GM21619 (cell line): ENCODE results near the gene ARMC5.
A peak's percentile ranks its signal among the peaks of the same experiment; 100 is the strongest.
"Not testable (repeated sequence)": the region's sequence is repeated elsewhere in the genome, so short reads cannot be mapped to it uniquely, and the experiment has no call there.

ENCODE experiments used
- ATAC-seq: cut with Tn5 transposase; IDR thresholded peaks from one replicate; pipeline ENCODE4 v1.9.1; 2021; ENCODE audit not compliant: unreplicated experiment

Gene ARMC5, protein sequence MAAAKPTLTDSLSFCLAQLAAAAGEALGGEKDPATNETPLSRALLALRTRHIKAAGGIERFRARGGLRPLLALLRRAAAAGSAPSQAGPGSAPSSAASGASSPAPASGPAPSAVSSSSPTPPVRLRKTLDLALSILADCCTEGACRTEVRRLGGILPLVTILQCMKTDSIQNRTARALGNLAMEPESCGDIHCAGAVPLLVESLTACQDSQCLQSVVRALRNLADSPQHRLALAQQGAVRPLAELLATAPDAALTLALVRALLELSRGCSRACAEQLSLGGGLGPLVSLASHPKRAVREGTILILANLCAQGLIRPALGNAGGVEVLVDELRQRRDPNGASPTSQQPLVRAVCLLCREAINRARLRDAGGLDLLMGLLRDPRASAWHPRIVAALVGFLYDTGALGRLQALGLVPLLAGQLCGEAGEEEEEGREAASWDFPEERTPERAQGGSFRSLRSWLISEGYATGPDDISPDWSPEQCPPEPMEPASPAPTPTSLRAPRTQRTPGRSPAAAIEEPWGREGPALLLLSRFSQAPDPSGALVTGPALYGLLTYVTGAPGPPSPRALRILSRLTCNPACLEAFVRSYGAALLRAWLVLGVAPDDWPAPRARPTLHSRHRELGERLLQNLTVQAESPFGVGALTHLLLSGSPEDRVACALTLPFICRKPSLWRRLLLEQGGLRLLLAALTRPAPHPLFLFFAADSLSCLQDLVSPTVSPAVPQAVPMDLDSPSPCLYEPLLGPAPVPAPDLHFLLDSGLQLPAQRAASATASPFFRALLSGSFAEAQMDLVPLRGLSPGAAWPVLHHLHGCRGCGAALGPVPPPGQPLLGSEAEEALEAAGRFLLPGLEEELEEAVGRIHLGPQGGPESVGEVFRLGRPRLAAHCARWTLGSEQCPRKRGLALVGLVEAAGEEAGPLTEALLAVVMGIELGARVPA

DNA sequence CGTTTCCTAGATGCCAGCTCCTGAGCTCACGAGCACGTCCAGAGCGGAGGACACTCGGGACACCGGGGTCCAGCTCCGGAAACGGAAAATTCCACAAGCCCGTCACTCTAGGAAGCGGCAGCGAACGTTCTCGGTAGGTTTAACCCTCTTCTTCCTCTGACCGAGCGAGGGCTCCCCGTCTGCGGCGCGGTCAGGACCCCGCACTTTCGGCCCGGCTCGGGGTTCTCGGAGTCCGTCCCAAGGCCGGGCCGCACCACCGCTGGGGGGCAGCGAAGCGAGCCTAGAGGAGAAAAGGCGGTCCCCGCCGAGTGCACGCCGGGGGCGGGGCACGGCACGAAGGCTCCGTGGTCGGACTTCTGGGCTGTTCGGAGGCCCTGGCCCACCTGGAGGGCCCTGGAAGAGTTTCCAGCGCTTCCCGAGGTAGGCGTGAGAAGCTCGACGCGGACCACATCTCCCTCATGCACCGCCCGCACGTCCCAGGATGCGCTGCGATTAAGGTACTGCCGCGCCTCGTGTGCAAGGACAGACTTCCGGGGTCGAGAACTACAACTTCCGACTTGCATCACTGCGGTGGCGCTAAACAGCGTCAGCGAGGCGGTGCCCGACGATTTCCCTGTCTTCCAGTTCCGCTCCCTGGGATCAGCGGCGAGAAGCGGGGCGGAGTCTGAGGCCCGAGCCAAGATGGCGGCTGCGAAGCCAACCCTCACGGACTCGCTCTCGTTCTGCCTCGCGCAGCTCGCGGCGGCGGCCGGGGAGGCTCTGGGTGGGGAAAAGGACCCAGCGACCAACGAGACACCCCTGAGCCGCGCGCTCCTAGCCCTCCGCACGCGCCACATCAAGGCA is at the start of gene ARMC5:
TSS of gene ARMC5 (plus strand) at position 658 of the 843 bp plus-strand sequence. CDS start at position 682, 24 bp downstream.
- peak; percentile 65 for ATAC-seq

DNA sequence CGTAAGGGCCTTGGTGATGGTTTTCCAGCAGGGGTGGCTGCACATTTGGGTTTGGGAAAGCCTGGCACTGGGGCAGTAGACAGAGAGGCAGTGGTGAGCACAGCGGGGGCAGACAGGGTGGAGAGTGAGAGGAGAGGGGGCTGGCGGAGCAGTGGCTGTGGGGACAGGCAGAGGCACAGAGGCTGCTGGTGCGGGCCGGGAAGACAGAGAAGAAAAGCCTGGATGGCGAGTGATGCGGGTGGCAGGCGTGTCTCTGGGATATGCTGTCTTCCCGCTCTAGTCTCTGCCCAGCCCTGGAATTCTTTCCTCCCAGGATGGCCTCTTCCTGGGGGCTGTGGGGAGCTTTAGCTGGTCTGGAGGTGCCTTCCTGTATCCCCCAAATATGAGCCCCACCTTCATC is 49.2 kb upstream of the ARMC5 start:
- ATAC-seq, result no peak

DNA sequence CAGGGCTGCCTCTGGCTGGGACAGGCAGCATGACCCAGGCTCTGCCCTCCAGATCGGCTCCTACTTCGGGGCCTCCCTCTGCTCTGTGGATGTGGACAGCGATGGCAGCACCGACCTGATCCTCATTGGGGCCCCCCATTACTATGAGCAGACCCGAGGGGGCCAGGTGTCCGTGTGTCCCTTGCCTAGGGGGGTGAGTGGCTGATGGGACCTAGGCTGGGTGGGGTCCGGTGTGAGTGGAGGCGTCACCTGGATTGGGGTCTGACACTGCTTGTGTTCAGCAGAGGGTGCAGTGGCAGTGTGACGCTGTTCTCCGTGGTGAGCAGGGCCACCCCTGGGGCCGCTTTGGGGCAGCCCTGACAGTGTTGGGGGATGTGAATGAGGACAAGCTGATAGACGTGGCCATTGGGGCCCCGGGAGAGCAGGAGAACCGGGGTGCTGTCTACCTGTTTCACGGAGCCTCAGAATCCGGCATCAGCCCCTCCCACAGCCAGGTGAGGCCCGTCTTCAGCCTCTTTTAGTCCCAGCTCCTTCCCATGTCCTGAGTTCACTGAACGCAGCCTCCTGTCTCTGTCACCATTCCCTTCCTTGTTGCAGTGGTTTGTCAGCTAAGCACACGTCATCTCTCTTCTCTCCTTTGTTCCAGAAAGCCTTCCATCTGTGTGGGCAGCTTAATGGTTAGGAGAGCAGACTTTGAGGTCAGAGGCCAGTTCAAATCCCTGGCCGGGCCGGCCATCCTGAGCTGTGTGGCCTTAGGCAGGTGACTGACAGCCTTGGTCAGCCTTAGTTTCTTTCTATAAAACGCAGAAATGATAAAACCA is 48.1 kb upstream of the ARMC5 start:
- no peak for ATAC-seq

DNA sequence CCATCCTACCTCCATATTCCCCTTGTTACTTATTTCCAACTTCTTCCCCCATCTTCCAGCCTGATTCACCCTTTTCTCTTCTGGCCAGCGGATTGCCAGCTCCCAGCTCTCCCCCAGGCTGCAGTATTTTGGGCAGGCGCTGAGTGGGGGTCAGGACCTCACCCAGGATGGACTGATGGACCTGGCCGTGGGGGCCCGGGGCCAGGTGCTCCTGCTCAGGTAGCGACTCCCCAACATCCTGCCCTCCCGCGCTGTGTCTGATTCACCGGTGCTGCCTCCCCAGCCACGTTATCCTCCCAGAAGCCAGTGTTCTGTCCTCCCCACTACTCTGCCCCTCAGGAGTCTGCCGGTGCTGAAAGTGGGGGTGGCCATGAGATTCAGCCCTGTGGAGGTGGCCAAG is 46.6 kb upstream of the ARMC5 start:
- ATAC-seq, result no peak

DNA sequence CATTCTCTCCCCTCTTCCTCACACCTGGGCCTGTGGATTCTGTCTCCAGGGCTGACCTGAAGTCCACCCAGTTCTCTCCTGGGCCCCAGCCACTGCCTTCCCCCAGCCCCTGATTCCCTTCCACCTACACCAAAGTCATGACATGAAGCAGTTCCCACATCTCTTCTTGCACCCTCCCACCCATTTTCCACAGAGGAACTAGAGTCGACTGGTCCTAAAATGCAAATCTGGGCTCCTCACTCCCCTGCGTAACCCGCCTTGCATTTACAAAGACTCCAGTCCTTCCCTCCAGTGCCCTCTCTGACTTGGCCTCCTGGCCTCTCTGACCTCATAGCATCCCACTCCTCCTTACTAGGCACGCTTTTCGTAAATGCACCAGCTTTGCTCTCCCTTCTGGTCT is 45.9 kb upstream of the ARMC5 start:
- ATAC-seq, result no peak

DNA sequence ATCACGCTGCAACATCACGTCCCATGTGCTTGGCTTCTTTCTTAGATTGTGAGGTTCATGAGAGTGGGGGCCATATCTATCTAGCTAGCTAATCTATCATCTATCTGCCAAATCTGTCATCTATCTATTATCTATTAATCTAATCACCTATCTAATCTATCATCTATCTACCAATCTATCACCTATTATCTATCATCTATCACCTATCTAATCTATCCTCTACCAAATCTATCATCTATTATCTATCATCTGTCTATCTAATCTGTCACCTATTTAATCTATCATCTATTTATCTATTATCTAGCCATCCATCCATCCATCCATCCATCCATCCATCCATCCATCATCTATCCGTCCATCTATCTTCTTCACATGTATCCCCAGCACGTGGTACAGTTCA is 45.4 kb upstream of the ARMC5 start:
- no peak for ATAC-seq

DNA sequence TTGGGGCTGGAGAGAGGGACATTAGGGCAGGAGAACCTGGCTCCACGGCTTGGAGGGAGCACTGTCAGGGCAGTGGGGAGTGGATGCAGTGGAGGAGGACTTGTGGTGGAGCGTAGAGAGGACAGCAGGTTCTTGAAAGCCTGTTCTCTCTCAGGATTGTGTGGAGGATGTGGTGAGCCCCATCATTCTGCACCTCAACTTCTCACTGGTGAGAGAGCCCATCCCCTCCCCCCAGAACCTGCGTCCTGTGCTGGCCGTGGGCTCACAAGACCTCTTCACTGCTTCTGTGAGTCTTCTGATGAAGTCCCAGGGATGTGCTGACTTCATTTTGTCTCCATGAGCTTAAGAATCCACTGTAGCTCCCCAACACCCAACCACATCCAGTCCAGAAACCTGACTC is 44.6 kb upstream of the ARMC5 start:
- ATAC-seq, result no peak

DNA sequence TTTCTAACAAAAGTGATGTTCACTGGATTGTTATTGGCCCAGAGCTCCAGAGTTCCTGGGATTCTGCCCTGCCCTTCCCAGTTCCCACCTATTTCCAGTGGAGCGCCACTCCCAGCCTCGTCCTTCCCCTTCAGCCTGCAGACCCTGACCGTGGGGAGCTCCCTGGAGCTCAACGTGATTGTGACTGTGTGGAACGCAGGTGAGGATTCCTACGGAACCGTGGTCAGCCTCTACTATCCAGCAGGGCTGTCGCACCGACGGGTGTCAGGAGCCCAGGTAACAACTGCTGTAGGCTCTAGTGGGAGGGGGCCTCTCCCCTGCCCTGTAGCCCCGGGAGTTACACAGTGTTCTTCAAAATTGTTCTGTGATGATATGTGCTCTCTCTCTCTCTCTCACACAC is 42.9 kb upstream of the ARMC5 start:
- no peak for ATAC-seq

DNA sequence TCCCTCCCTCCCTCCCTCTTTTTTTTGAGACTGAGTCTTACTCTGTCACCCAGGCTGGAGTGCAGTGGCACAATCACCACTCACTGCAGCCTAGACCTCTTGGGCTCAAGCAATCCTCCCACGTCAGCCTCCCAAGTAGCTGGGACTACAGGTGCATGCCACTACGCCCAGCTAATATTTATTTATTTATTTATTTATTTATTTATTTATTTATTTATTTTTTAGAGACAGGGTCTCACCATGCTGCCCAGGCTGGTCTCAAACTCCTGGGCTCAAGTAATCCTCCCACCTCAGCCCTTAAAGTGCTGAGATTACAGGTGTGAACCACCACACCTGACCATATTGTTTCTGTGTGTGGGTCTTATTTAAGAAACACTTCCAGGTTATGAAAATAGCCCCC is 42.3 kb upstream of the ARMC5 start:
- ATAC-seq, result not testable (repeated sequence)

DNA sequence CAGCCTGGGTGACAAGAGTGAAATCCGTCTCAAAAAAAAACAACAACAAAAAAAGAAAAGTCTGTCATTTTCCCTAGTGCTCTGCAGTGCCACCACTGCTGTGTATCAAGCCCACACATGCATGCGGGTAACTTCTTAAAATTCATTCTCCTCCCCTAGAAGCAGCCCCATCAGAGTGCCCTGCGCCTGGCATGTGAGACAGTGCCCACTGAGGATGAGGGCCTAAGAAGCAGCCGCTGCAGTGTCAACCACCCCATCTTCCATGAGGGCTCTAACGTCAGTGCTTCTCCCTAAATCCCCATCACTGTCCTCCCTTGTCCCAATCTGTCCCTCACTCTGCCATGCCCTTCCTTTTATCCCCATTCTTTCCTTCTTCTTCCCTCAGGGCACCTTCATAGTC is 41.4 kb upstream of the ARMC5 start:
- ATAC-seq, result no peak

DNA sequence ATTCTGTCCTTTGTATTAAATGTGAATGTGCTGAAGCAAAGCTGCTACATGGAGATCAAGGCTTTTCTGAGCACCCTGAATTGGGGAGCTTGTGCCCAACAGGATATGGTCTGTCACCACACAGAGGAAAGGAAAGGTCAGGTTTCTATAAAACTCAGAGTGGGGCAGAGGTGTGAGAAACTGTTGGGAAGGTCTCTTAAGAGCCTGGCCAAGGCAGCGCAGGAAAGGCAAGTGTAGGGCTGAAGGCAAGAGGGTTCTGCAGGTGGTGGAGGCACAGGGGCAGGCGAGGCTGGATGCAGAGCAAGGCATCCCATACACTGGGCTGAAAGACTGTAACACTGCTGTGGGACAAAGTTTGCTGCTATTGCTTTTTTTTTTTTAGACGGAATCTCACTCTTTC is 39.3 kb upstream of the ARMC5 start:
- no peak for ATAC-seq

DNA sequence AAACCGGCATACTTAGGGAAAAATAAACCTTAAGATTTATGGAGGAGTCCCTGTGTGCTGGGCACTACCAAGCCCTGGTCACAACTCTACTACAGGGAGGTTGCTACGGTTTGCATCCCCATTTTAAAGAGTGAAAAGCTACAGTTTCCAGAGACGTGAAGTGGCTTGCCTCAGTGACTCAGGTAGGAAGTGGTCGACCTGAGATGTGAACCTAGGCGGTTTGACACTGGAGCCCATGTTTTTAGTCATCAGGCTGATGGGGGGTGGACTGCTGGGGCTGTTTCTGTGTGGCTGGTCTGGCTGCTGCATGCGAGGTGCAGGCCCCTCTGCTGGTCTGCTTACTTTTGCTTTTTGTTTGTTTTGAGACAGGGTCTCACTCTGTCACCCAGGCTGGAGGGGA is 37.7 kb upstream of the ARMC5 start:
- peak; percentile 77 for ATAC-seq

DNA sequence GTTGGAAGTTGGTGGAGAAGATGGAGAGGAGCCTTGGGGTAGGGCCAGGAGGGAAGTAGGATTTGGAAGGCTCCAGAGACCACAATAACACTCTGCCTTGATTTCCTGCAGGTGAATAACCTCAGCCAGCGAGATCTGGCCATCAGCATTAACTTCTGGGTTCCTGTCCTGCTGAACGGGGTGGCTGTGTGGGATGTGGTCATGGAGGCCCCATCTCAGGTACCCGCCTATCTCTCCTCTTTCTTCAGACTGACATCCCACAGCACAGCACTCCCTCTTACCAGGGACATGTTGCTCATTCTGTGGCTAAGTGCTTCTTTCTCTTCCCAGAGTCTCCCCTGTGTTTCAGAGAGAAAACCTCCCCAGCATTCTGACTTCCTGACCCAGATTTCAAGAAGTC is 36.1 kb upstream of the ARMC5 start:
- no peak for ATAC-seq

DNA sequence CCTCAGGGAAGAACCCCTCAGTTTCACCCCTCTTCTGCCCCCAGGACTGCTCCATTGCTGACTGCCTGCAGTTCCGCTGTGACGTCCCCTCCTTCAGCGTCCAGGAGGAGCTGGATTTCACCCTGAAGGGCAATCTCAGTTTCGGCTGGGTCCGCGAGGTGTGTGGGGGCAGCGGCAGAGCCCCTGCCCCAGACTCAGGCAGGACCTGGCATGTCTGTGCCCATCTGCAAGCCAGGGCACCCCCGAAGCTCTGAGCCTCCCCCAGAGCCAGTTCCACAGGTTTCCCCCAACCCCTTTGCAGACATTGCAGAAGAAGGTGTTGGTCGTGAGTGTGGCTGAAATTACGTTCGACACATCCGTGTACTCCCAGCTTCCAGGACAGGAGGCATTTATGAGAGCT is 35.5 kb upstream of the ARMC5 start:
- no peak for ATAC-seq

DNA sequence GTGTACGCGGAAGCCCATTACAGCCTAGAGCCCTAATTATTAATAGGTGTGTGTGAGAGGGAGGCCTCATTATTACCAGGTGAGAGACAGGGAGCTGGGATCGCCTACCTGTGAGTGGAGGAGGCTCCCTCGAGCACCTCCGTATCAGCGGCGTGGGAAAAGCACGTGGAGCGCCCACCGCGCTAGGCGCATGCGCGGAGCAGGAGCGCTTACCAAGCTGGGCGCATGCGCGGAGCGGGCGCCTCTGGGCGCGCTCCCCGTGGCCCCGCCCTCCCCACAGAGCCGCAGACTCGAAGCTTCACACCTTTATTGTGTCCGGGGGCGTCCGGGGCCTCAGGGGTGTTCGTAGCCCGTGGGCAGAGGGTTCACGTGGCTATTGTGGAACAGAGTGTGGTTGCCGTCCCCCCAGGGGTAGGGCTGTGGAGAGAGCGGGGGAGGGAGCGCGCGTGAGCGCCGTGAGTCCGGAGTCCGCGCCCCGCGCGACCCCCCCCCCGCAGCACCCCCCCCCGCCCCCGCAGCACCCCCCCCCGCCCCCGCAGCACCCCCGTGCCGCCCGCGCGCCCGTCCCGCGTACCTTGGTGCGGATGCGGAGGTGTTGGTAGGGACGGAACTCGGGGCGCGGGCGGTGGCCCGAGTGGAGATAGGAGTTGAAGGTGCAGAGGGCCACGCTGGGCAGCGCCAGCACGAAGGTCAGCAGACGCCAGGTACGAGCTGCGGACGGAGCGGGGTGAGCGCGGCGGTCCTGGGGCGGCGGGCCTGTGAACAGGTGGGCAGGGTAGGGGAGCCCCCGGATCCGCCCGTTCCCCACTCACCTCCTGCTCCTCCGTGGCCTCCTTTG is 31.6 kb upstream of the ARMC5 start:
- ATAC-seq, result no peak

DNA sequence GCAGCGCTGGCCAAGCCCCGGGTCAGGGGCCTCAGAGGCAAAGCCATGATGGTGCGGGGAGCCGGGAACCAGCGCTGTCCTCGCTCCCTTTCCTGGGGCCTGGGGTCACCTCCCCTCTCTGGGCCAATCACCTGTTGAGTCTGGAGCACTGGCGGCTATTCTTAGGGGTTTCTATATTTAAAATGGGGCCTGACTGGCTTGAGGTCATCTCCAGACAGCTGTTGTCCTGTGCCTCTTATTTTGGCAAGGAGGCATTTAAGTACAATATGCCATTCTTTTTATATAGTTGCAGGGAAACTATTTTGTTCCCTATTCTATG is 31.1 kb upstream of the ARMC5 start, which contains the start of gene COX6A2:
TSS of gene COX6A2 (minus strand) at position 82 of the 319 bp plus-strand sequence. CDS start at position 47, 35 bp downstream.
- no peak for ATAC-seq

DNA sequence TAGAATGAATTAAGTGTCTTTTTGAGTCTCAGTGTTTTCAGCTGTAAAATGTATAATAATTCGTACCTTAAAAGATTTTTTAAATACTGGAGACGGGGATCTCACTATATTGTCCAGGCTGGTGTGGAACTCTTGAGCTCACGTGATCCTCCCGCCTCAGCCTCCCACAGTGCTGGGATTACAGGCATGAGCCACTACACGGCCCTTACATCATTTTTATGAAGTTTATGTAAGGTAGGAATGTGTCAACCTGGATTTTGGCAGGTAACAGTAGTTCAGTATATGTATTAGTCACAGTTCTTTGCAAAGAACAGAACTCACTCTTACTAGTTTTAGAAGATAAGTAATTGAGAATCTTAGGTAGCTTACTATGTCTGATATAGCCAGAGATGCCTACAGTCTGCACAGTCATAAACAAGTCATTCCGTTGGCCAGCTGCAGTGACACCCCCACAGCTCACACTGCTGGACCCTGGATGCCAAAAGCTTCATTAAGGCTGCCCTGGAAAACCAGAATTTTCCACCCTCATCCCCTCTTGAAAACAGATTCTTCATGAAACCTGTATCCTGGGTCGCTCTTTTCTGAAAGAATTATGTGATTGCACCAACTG is 30.6 kb upstream of the ARMC5 start:
- no peak for ATAC-seq

DNA sequence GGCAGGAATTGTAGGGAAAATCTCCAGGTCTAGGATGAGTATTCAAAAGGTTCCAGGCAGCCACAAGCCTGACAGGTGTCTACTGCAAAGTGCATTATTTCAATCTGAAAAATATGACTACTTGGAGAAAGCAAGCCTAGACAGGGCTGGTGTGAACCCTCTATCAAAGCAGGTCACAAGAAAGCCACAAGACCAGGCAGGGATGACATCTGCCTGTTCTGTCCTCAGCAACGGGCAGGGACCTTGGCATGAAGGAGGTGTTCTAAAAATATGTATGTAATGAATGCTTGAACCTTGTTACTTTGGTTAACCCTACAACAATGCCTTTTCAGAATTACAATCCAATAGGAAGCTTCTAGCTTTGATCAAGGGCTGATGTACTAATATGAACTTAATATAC is 30.0 kb upstream of the ARMC5 start:
- ATAC-seq, result no peak

DNA sequence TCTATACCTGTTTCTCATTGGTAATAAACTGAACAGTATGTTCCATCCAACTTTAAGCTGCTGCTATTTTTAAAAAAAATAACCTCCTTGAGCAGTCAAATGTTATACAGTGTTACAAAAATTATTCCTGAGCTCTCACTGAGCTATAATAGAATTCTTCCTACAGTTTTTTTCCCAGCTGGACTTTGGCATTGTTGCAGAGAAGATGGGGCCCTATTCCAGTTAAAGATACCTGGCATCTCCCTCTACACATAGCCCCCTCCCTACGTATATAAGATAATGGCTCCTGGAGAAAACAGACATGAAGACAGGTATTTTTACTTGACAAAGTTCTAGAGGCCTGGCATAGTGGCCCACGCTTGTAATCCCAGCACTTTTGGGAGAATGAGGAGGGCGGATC is 29.5 kb upstream of the ARMC5 start:
- ATAC-seq, result no peak
